Esophagus mucosa (tissue), 1 donor: ENCODE measurements around the gene PSAP. TPM values are rescaled to one million over a fixed set of nuclear protein-coding genes. Genes with fewer than 3 reads are reported as not detected.
A peak's percentile ranks its signal among the peaks of the same experiment; 100 is the strongest.

Source experiments
- ATAC-seq: fragments of 200-7000 bp; cut with Tn5 transposase; one replicate; pipeline ENCODE4 v1.9.1; 2020
- total RNA-seq: library from RNA; stranded (reverse); gene quantifications from one replicate; pipeline ENCODE4 v1.2.4, GENCODE V29; 2023
- donor health status: DM: yes; HTN: yes; CAD: no.

The PSAP gene
- total RNA-seq, 1 donor from 2014 or later, result 376 TPM

GRCh38 chr10:71824333-71824732 lies 26.7 kb downstream of the PSAP start:
- ATAC-seq, result no peak

GRCh38 chr10:71823356-71823755 lies 27.7 kb downstream of the PSAP start:
- ATAC-seq, result no peak

GRCh38 chr10:71821909-71822763 lies 28.9 kb downstream of the PSAP start:
- no peak for ATAC-seq

- no peak for ATAC-seq
These were observed 30.1 kb downstream of the PSAP start for GRCh38 chr10:71820966-71821365.

GRCh38 chr10:71819985-71820384 lies 31.1 kb downstream of the PSAP start:
- ATAC-seq, result no peak

GRCh38 chr10:71819441-71819861 lies 31.6 kb downstream of the PSAP start:
- peak; percentile 29 for ATAC-seq

- no peak for ATAC-seq
These were observed 32.3 kb downstream of the PSAP start for GRCh38 chr10:71818674-71819260.

GRCh38 chr10:71817831-71818655 lies 33.0 kb downstream of the PSAP start:
- ATAC-seq, result no peak

GRCh38 chr10:71816936-71817618 lies 34.0 kb downstream of the PSAP start:
- no peak for ATAC-seq

GRCh38 chr10:71816421-71816851 lies 34.6 kb downstream of the PSAP start:
- no peak for ATAC-seq

- no peak for ATAC-seq
These were observed 35.4 kb downstream of the PSAP start for GRCh38 chr10:71815515-71816130.

GRCh38 chr10:71814922-71815411 lies 36.1 kb downstream of the PSAP start:
- no peak for ATAC-seq

- ATAC-seq, result no peak
These were observed 38.0 kb downstream of the PSAP start for GRCh38 chr10:71812913-71813590.

- peak; percentile 79 for ATAC-seq
These were observed 38.8 kb downstream of the PSAP start for GRCh38 chr10:71812016-71812912.

GRCh38 chr10:71811351-71811750 lies 39.7 kb downstream of the PSAP start:
- ATAC-seq, result no peak

GRCh38 chr10:71810048-71810750 lies 40.9 kb downstream of the PSAP start:
- ATAC-seq, result no peak

GRCh38 chr10:71809628-71810027 lies 41.4 kb downstream of the PSAP start:
- ATAC-seq, result no peak

GRCh38 chr10:71807557-71808510 lies 43.2 kb downstream of the PSAP start:
- no peak for ATAC-seq
